Mesenchymal stem cell (in vitro differentiated cells and primary cell): Measurements from ENCODE around the gene SULT1A2.
"Not testable (repeated sequence)": the region's sequence is repeated elsewhere in the genome, so short reads cannot be mapped to it uniquely, and the experiment has no call there.

Experiments used
- DNase-seq: peaks from one replicate; pipeline ENCODE4 v3.0.0-alpha.2; 2013
- H2AFZ ChIP-seq: one replicate; pipeline ENCODE4 v1.6.1; 2013; ENCODE audit warnings: low read depth, mild to moderate bottlenecking, control low read depth, inconsistent platforms, low read length, moderate library complexity
- H2AK5ac ChIP-seq: 2 replicates; pipeline ENCODE4 v1.6.1; 2013; ENCODE audit warnings: low read length, moderate library complexity, mild to moderate bottlenecking, inconsistent platforms; ENCODE audit not compliant: severe bottlenecking
- H2BK120ac ChIP-seq: one replicate; pipeline ENCODE4 v1.6.1; 2013; ENCODE audit warnings: low read depth, mild to moderate bottlenecking, inconsistent platforms, low read length, moderate library complexity
- H2BK12ac ChIP-seq, 2 experiments: one replicate each; pipeline ENCODE4 v1.6.1; 2013; ENCODE audit warnings: inconsistent platforms in 2 of 2, low read length in 2 of 2, mild to moderate bottlenecking in 2 of 2, moderate library complexity in 2 of 2, control low read depth in 1 of 2
- H2BK15ac ChIP-seq: one replicate; pipeline ENCODE4 v1.6.1; 2013; ENCODE audit warnings: mild to moderate bottlenecking, low read depth, inconsistent platforms; ENCODE audit not compliant: poor library complexity, severe bottlenecking
- H2BK5ac ChIP-seq: 2 replicates; pipeline ENCODE4 v1.6.1; 2013; ENCODE audit warnings: low read depth, mild to moderate bottlenecking, low read length, control low read depth, inconsistent platforms; ENCODE audit not compliant: poor library complexity, severe bottlenecking
- H3K14ac ChIP-seq, 2 experiments: one replicate each; pipeline ENCODE4 v1.6.1; 2013; ENCODE audit warnings: inconsistent platforms in 2 of 2, low read length in 2 of 2, control low read depth in 1 of 2, mild to moderate bottlenecking in 1 of 2, moderate library complexity in 1 of 2
- H3K18ac ChIP-seq, 2 experiments: one replicate each; pipeline ENCODE4 v1.6.1; 2013; ENCODE audit warnings: inconsistent platforms in 2 of 2, low read length in 2 of 2, control low read depth in 1 of 2, low read depth in 1 of 2, mild to moderate bottlenecking in 1 of 2
- H3K23ac ChIP-seq, 2 experiments: one replicate each; pipeline ENCODE4 v1.6.1; 2013; ENCODE audit warnings: inconsistent platforms in 2 of 2, low read length in 2 of 2, mild to moderate bottlenecking in 2 of 2, moderate library complexity in 2 of 2, control low read depth in 1 of 2
- H3K27ac ChIP-seq: 2 replicates; pipeline ENCODE4 v1.5.1; 2013; ENCODE audit warnings: mild to moderate bottlenecking, moderate library complexity, low read length, control low read depth, inconsistent platforms; ENCODE audit not compliant: poor library complexity, severe bottlenecking
- H3K27me3 ChIP-seq, 2 experiments: 2 replicates each; pipeline versions ENCODE4 v1.6.1 to v1.7.0; 2013; ENCODE audit warnings: low read length in 2 of 2, mild to moderate bottlenecking in 2 of 2, moderate library complexity in 2 of 2, control low read depth in 1 of 2, inconsistent platforms in 1 of 2; ENCODE audit not compliant: control insufficient read depth in 1 of 2, insufficient read depth in 1 of 2
- H3K36me3 ChIP-seq, 2 experiments: 2 replicates each; pipeline versions ENCODE4 v1.6.1 to v1.7.0; 2013; ENCODE audit warnings: low read length in 2 of 2, control low read depth in 1 of 2, inconsistent platforms in 1 of 2, low read depth in 1 of 2, mild to moderate bottlenecking in 1 of 2; ENCODE audit not compliant: insufficient read depth in 2 of 2, control insufficient read depth in 1 of 2
- H3K4ac ChIP-seq, 2 experiments: one replicate each; pipeline ENCODE4 v1.6.1; 2013; ENCODE audit warnings: inconsistent platforms in 2 of 2, low read length in 2 of 2, mild to moderate bottlenecking in 2 of 2, moderate library complexity in 2 of 2, control low read depth in 1 of 2, low read depth in 1 of 2
- H3K4me1 ChIP-seq: 2 replicates; pipeline ENCODE4 v1.6.1; 2013; ENCODE audit warnings: low read depth, low read length, control low read depth; ENCODE audit not compliant: control insufficient read depth, insufficient read depth
- H3K4me2 ChIP-seq: 2 replicates; pipeline ENCODE4 v1.6.1; 2013; ENCODE audit warnings: low read length, mild to moderate bottlenecking, inconsistent platforms; ENCODE audit not compliant: poor library complexity, severe bottlenecking
- H3K4me3 ChIP-seq, 2 experiments: 2 replicates each; pipeline versions ENCODE4 v1.5.1 to v1.7.0; 2013; ENCODE audit warnings: low read length in 2 of 2, mild to moderate bottlenecking in 2 of 2, control low read depth in 1 of 2, low read depth in 1 of 2; ENCODE audit not compliant: insufficient read depth in 1 of 2
- H3K79me1 ChIP-seq: replicated peaks from 2 replicates; pipeline ENCODE4 v1.6.1; 2013; ENCODE audit warnings: mild to moderate bottlenecking, control low read depth, low read length, inconsistent platforms; ENCODE audit not compliant: poor library complexity, severe bottlenecking
- H3K9ac ChIP-seq: 2 replicates; pipeline ENCODE4 v1.7.0; 2013; ENCODE audit warnings: mild to moderate bottlenecking, low read length, moderate library complexity
- H3K9me3 ChIP-seq: 2 replicates; pipeline ENCODE4 v1.7.0; 2013; ENCODE audit warnings: mild to moderate bottlenecking, low read length; ENCODE audit not compliant: control insufficient read depth
- H4K8ac ChIP-seq: one replicate; pipeline ENCODE4 v1.6.1; 2013; ENCODE audit warnings: inconsistent platforms, mild to moderate bottlenecking, low read length, moderate library complexity
- H4K91ac ChIP-seq: one replicate; pipeline ENCODE4 v1.6.1; 2013; ENCODE audit warnings: mild to moderate bottlenecking, low read length, inconsistent platforms
- WGBS: methylation state at CpG from one replicate; pipeline ENCODE4 v1.1.7; 2013; ENCODE audit warnings: mixed read lengths; 5-methylcytosine and 5-hydroxymethylcytosine counted together

The SULT1A2 gene

GRCh38 chr16:28608867-28609596 lies 12.2 kb upstream of the SULT1A2 start:
- not testable (repeated sequence) for DNase-seq, H2BK5ac ChIP-seq, H3K9ac ChIP-seq, H3K79me1 ChIP-seq, H3K9me3 ChIP-seq, H3K23ac ChIP-seq, H4K91ac ChIP-seq, H3K4ac ChIP-seq, H3K4me2 ChIP-seq, H3K27me3 ChIP-seq, H2AFZ ChIP-seq, H2BK15ac ChIP-seq, H3K36me3 ChIP-seq, H2BK120ac ChIP-seq, H3K4me1 ChIP-seq, H3K4me3 ChIP-seq, H2BK12ac ChIP-seq, H3K27ac ChIP-seq, H4K8ac ChIP-seq, H2AK5ac ChIP-seq
- Histone ChIP-seq H3K14ac (peak overlapping the region in 1 of 2 experiments; percentile 55), H3K18ac (peak overlapping the region in 1 of 2 experiments; percentile 34)
- WGBS: 87% methylated on average over 8 of the region's 11 CpGs

- not testable (repeated sequence) for H3K9me3 ChIP-seq, DNase-seq, H3K27ac ChIP-seq, H3K18ac ChIP-seq, H3K4me2 ChIP-seq, H3K14ac ChIP-seq, H4K91ac ChIP-seq, H3K4me1 ChIP-seq, H4K8ac ChIP-seq, H2AFZ ChIP-seq, H2BK120ac ChIP-seq, H3K4me3 ChIP-seq, H3K9ac ChIP-seq, H2BK15ac ChIP-seq, H3K23ac ChIP-seq, H2AK5ac ChIP-seq, H3K4ac ChIP-seq, H3K36me3 ChIP-seq, H2BK12ac ChIP-seq, H3K27me3 ChIP-seq, H2BK5ac ChIP-seq, H3K79me1 ChIP-seq
- whole genome bisulfite sequencing: 100% methylated on average over 2 of the region's 7 CpGs
These were observed 11.6 kb upstream of the SULT1A2 start for GRCh38 chr16:28608496-28608808.

DNA sequence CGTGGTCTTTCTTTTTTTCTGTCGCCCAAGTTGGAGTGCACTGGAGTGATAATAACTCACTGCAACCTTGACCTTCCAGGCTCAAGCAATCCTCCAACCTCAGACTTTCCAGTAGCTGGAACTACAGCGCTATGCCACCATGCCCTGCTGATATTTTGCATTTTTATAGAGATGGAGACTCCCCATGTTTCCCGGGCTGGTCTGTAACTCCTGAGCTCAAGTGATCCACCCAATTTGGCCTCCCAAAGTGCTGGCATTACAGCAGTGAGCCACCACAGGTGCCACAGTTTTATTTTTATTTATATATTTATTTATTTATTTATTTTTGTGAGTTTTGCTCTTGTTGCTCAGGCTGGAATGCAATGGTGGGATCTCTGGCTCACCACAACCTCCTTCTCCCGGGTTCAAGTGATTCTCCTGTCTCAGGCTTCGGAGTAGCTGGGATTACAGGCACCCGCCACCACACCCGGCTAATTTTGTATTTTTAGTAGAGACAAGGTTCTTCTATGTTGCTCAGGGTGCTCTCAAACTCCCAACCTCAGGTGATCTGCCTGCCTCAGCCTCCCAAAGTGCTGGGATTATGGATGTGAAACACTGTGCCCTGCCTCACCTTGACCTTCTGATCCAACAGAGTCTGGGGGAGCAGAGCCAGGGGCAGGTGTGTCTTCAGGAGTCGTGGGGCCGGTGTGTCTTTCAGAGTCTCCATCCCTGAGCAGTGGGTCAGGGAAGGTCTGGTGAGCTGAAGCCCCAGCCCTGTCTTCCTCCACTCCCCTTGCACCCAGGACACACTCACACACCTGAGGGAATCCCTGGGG lies 11.0 kb upstream of the SULT1A2 start:
- H3K4me1 ChIP-seq, H3K4me3 ChIP-seq, H3K4me2 ChIP-seq, H2BK12ac ChIP-seq, H3K9ac ChIP-seq, H3K4ac ChIP-seq, H2BK5ac ChIP-seq, H2AFZ ChIP-seq, H2AK5ac ChIP-seq, DNase-seq, H4K8ac ChIP-seq, H3K18ac ChIP-seq, H3K9me3 ChIP-seq, H2BK120ac ChIP-seq, H2BK15ac ChIP-seq, H3K27ac ChIP-seq, H3K79me1 ChIP-seq, H4K91ac ChIP-seq, H3K14ac ChIP-seq, H3K23ac ChIP-seq, H3K36me3 ChIP-seq: not testable (repeated sequence)
- 84% methylated on average over 8 of the region's 10 CpGs for WGBS
- peaks cover 10 to 12% of the 10 kb centered on the region in 2 experiments for H3K27me3 ChIP-seq

DNA sequence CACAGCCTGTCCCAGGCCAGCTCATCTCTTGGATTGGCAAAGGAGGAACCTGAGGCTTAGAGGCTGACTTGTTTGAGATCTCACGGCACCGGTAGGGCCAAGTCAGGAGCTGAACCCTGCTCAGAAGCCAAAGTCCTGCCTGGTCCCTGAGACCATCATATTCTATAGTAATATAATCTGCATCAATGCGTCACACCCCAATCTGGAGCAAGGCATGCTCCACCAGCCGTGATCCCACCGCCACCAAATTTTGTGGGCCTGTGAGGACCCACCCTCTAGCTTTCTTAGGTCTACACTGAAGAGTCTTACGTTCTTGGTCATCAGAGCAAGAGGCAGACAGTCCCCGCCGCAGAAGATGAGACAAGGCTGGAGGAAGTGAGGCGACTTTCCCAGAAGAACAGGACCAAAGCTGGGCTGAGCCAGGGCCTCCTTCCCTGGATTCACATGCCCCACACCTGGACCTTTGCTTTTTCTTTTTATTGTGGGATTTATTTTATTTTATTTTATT lies 10.3 kb upstream of the SULT1A2 start:
- no peak overlapping the region for H3K27ac ChIP-seq
- no peak overlapping the region for H3K4me2 ChIP-seq
- no peak overlapping the region for H2BK12ac ChIP-seq
- H3K27me3 ChIP-seq: peaks cover 12 to 14% of the 10 kb centered on the region in 2 experiments
- no peaks in the 10 kb centered on the region for H3K9me3 ChIP-seq
- no peak overlapping the region for H2BK15ac ChIP-seq
- 94% methylated on average over 9 of the region's 9 CpGs for WGBS
- H2AK5ac ChIP-seq: no peak overlapping the region
- no peak overlapping the region for H3K4me3 ChIP-seq
- no peak overlapping the region for H3K14ac ChIP-seq
- peaks cover 6% of the 10 kb centered on the region for H3K4me1 ChIP-seq
- no peak overlapping the region for H4K8ac ChIP-seq
- DNase-seq: no peak
- H2AFZ ChIP-seq: no peak overlapping the region
- no peak overlapping the region for H3K9ac ChIP-seq
- H2BK120ac ChIP-seq: no peak overlapping the region
- no peaks in the 10 kb centered on the region for H3K36me3 ChIP-seq
- no peak overlapping the region for H3K18ac ChIP-seq
- no peak overlapping the region for H3K23ac ChIP-seq
- no peak overlapping the region for H3K4ac ChIP-seq
- no peak overlapping the region for H2BK5ac ChIP-seq
- no peaks in the 10 kb centered on the region for H3K79me1 ChIP-seq
- H4K91ac ChIP-seq: no peak overlapping the region
